Neuron (in vitro differentiated cells): ENCODE data around the gene ASB15.

Experiments
- H2AFZ ChIP-seq: one replicate; pipeline ENCODE4 v1.6.1; 2013; ENCODE audit warnings: low read depth, mild to moderate bottlenecking, inconsistent platforms, low read length, moderate library complexity
- H3K27me3 ChIP-seq: one replicate; pipeline ENCODE4 v1.6.1; 2013; ENCODE audit warnings: low read length; ENCODE audit not compliant: insufficient read depth
- H3K36me3 ChIP-seq: one replicate; pipeline ENCODE4 v1.6.1; 2013; ENCODE audit warnings: low read length; ENCODE audit not compliant: insufficient read depth
- H3K4me1 ChIP-seq: one replicate; pipeline ENCODE4 v1.6.1; 2013; ENCODE audit warnings: low read length; ENCODE audit not compliant: insufficient read depth
- H3K4me3 ChIP-seq: 2 replicates; pipeline ENCODE4 v1.5.1; 2013; ENCODE audit warnings: mild to moderate bottlenecking, low read length, moderate library complexity
- H3K9me3 ChIP-seq: one replicate; pipeline ENCODE4 v1.6.1; 2013; ENCODE audit warnings: low read length

The ASB15 gene

GRCh38 chr7:123571684-123572083, 29.9 kb upstream of the ASB15 start:
- Histone ChIP-seq H2AFZ (no peak overlapping the region), H3K27me3 (no peaks in the 10 kb centered on the region)

GRCh38 chr7:123573341-123573740, 28.3 kb upstream of the ASB15 start:
- H2AFZ ChIP-seq, result no peak overlapping the region
- no peaks in the 10 kb centered on the region for H3K36me3 ChIP-seq
- no peaks in the 10 kb centered on the region for H3K9me3 ChIP-seq
- no peaks in the 10 kb centered on the region for H3K4me1 ChIP-seq
- no peaks in the 10 kb centered on the region for H3K27me3 ChIP-seq
- no peak overlapping the region for H3K4me3 ChIP-seq

More at GRCh38 chr7:123571684-123572083, 29.9 kb upstream of the ASB15 start:
- no peaks in the 10 kb centered on the region for H3K9me3 ChIP-seq
- no peaks in the 10 kb centered on the region for H3K36me3 ChIP-seq
- no peak overlapping the region for H3K4me3 ChIP-seq
- H3K4me1 ChIP-seq, result no peaks in the 10 kb centered on the region

GRCh38 chr7:123573896-123574467, 27.6 kb upstream of the ASB15 start:
- Histone ChIP-seq H3K36me3 (no peaks in the 10 kb centered on the region), H3K4me3 (no peak overlapping the region), H2AFZ (no peak overlapping the region), H3K27me3 (no peaks in the 10 kb centered on the region), H3K4me1 (no peaks in the 10 kb centered on the region), H3K9me3 (no peaks in the 10 kb centered on the region)

GRCh38 chr7:123579416-123579815, 22.2 kb upstream of the ASB15 start:
- no peak overlapping the region for H2AFZ ChIP-seq
- H3K4me3 ChIP-seq, result no peak overlapping the region
- no peaks in the 10 kb centered on the region for H3K4me1 ChIP-seq
- no peaks in the 10 kb centered on the region for H3K36me3 ChIP-seq
- no peaks in the 10 kb centered on the region for H3K27me3 ChIP-seq
- H3K9me3 ChIP-seq, result no peaks in the 10 kb centered on the region

- H2AFZ ChIP-seq, result no peak overlapping the region
- no peak overlapping the region for H3K4me3 ChIP-seq
- no peaks in the 10 kb centered on the region for H3K9me3 ChIP-seq
- no peaks in the 10 kb centered on the region for H3K27me3 ChIP-seq
- no peaks in the 10 kb centered on the region for H3K4me1 ChIP-seq
- H3K36me3 ChIP-seq, result no peaks in the 10 kb centered on the region
Observed at GRCh38 chr7:123580406-123581161, 21.0 kb upstream of the ASB15 start.

- Histone ChIP-seq H3K36me3 (no peaks in the 10 kb centered on the region), H3K4me1 (no peaks in the 10 kb centered on the region), H3K27me3 (no peaks in the 10 kb centered on the region), H2AFZ (no peak overlapping the region), H3K4me3 (no peak overlapping the region), H3K9me3 (no peaks in the 10 kb centered on the region)
Observed at GRCh38 chr7:123581162-123581459, 20.5 kb upstream of the ASB15 start.

- Histone ChIP-seq H3K9me3 (no peaks in the 10 kb centered on the region), H3K36me3 (no peaks in the 10 kb centered on the region), H2AFZ (no peak overlapping the region), H3K4me3 (no peak overlapping the region), H3K27me3 (no peaks in the 10 kb centered on the region), H3K4me1 (no peaks in the 10 kb centered on the region)
Observed at GRCh38 chr7:123583821-123584220, 17.8 kb upstream of the ASB15 start.

- no peaks in the 10 kb centered on the region for H3K4me1 ChIP-seq
Observed at GRCh38 chr7:123588376-123588775, 13.2 kb upstream of the ASB15 start.

GRCh38 chr7:123594813-123595241, 6.8 kb upstream of the ASB15 start:
- peak overlapping the region; percentile 22 for H3K4me3 ChIP-seq

More at GRCh38 chr7:123588376-123588775, 13.2 kb upstream of the ASB15 start:
- Histone ChIP-seq H3K27me3 (no peaks in the 10 kb centered on the region), H3K36me3 (no peaks in the 10 kb centered on the region), H3K4me3 (no peak overlapping the region), H3K9me3 (no peaks in the 10 kb centered on the region), H2AFZ (no peak overlapping the region)

GRCh38 chr7:123598657-123599056, 3.0 kb upstream of the ASB15 start:
- Histone ChIP-seq H3K27me3 (no peaks in the 10 kb centered on the region), H3K4me3 (no peak overlapping the region), H3K36me3 (no peaks in the 10 kb centered on the region), H2AFZ (no peak overlapping the region), H3K4me1 (no peaks in the 10 kb centered on the region), H3K9me3 (no peaks in the 10 kb centered on the region)

More at GRCh38 chr7:123594813-123595241, 6.8 kb upstream of the ASB15 start:
- Histone ChIP-seq H3K9me3 (no peaks in the 10 kb centered on the region), H3K4me1 (no peaks in the 10 kb centered on the region), H3K27me3 (no peaks in the 10 kb centered on the region), H3K36me3 (no peaks in the 10 kb centered on the region), H2AFZ (peak overlapping the region; percentile 69)

- Histone ChIP-seq H3K9me3 (no peaks in the 10 kb centered on the region), H3K4me1 (no peaks in the 10 kb centered on the region), H3K27me3 (no peaks in the 10 kb centered on the region), H3K4me3 (no peak overlapping the region), H3K36me3 (no peaks in the 10 kb centered on the region), H2AFZ (no peak overlapping the region)
Observed at GRCh38 chr7:123599766-123600165, 1.9 kb upstream of the ASB15 start.

GRCh38 chr7:123600876-123601275, 745 bp upstream of the ASB15 start:
- Histone ChIP-seq H3K9me3 (no peaks in the 10 kb centered on the region), H2AFZ (no peak overlapping the region), H3K4me1 (no peaks in the 10 kb centered on the region), H3K4me3 (no peak overlapping the region), H3K27me3 (no peaks in the 10 kb centered on the region), H3K36me3 (no peaks in the 10 kb centered on the region)

GRCh38 chr7:123602648-123603047, 1.0 kb downstream of the ASB15 start:
- no peak overlapping the region for H2AFZ ChIP-seq
- no peaks in the 10 kb centered on the region for H3K27me3 ChIP-seq
- H3K9me3 ChIP-seq, result no peaks in the 10 kb centered on the region
- H3K4me3 ChIP-seq, result no peak overlapping the region
- no peaks in the 10 kb centered on the region for H3K36me3 ChIP-seq
- no peaks in the 10 kb centered on the region for H3K4me1 ChIP-seq

- Histone ChIP-seq H3K36me3 (no peaks in the 10 kb centered on the region), H3K4me3 (no peak overlapping the region), H3K27me3 (no peaks in the 10 kb centered on the region), H2AFZ (no peak overlapping the region), H3K4me1 (no peaks in the 10 kb centered on the region), H3K9me3 (no peaks in the 10 kb centered on the region)
Observed at GRCh38 chr7:123604739-123605138, 3.1 kb downstream of the ASB15 start.
